Cerebellar nuclear complex (tissue), 1 donor: Measurements from ENCODE around the gene DNAH3.
A peak's percentile ranks its signal among the peaks of the same experiment; 100 is the strongest.

ENCODE experiments used
- DNase-seq, 2 experiments: peaks; one replicate each; lab custom pipeline; 2025; lab: John Stamatoyannopoulos, UW

The DNAH3 gene

DNA sequence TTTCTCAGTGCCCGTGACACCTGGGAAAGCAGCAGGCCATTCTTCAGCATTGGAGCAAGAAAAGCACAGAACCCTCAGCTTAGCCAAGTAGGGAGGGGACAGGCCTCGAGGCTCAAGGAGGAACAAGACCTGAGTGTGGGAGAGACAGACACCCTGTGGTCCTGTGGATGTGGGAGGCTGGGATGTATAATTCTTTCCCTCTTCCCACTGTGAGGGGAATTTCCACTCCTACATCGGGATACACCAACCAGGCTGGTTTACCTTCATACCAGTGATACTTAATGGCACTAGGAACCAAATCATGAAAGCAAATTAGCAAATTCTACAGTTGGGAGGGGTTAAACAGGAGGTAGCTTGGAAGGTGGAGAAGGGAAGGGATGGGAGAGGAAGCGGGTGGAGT is 208.4 kb downstream of the DNAH3 start:
- no peak for DNase-seq

DNA sequence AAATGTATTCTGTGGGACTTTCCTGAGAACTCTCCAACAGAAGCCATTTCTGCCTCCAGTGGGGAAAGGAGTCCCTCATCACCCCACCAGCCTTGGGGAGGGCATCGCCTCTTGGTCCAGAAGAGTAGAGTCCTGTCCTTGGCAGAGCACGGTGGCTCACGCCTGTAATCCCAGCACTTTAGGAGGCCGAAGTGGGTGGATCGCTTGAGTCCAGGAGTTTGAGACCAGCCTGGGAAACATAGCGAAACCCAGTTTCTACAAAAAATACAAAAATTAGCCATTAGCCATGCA is 209.1 kb downstream of the DNAH3 start:
- DNase-seq, result no peak

DNA sequence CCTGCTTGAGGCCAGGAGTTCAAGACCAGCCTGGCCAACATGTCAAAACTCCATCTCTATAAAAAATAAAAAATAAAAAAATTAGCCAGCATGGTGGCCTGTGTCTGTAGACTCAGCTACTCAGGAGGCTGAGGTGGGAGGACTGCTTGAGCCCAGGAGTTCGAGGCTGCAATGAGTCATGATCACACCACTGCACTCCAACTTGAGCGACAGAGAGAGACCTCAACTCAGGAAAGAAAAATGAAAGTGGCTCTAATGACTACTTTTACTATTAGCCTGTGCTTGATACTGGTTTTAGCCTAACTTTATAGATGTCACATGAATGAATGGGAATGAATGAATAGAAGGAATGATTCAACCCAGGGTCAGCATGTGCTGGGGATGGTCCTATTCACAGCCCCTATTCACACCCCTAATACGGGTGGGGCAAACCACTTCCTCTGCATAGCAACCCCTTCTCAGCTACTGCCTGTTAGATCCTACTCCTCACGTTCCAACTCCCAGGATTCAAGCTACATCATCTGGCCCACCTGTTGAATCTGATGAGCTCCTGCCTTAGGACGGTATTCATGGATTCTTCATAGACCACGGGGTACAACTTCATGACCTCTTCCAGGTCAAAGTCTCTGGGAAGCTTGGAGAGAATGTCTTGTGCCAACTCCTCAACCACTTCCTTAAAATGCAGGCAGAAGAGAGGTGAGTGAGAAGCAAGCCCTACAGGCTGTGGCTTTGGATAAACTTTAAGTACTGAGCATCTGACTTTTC is 209.6 kb downstream of the DNAH3 start:
- no peak for DNase-seq

DNA sequence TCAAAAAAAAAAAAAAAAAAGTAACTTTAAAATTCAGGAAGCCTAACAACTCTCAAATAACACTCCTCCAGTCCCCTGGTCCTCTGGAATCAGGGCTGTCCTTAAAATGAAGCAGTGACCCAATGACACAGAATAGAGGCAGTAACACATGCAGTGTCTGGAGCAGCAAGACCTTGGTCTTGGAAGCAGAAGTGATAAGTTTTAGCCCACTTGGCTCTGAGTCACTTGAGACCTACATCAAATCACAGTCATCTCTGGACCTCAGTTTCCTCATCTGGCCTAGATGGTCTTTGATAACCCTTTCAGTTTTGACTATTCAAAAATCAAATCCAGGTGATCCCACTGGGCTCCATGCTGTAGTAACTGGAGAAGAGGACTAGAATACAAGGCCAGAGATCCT is 211.0 kb downstream of the DNAH3 start:
- no peak for DNase-seq

DNA sequence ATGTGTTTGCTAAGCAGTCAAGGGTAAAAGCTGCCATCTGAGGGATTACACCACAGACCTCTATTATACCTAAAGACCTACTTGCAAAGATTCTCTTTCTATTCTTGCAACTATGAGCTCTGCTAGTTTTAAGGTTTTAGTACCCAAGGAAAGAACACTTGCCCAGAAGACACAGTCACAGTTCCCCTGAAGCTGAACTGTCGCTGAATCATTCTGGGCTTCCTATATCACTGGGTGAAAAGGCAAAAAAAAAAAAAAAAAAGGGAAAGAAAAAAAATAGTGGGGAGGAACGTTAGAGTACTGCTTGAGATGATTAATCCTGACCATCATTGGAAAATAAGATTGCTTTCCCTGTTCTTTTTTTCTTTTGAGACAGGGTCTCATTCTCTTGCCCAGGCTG is 212.2 kb downstream of the DNAH3 start:
- no peak for DNase-seq

DNA sequence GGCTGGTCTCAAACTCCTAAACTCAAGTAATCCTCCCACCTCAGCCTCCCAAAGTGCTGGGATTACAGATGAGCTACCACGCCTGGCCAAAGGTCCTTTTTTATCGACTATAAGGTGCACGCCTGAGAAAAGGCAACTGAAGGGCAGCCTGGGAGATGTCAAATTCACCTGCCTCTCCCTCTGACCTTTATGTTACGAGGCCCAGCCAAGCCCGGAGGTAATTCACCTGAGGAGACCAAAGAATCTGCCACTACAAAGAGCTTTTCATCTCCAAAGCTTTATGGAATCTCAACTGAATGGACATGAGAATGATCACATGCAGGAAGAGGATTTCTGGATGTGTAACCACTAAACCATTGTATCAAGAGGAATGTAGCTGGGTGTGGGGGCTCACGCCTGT is 212.9 kb downstream of the DNAH3 start:
- DNase-seq, result no peak

DNA sequence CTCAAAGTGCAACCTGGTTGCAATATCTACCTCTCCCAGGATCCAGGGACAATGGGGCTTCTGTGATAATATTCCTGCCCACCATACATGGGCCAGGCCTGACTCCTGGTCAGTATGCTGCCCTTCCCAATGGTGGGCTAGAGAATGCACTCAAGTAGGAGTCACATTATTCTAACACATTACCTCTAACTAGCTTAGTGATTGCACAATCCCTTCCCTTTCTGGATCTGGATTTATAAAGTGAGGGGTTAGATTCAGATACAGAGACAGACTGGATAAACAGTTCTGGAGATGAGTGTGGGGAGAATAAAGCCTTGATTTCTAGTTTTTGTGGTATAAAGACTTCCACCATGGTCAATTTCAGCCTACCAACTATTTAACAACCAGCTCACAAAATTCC is 217.1 kb downstream of the DNAH3 start:
- no peak for DNase-seq

DNA sequence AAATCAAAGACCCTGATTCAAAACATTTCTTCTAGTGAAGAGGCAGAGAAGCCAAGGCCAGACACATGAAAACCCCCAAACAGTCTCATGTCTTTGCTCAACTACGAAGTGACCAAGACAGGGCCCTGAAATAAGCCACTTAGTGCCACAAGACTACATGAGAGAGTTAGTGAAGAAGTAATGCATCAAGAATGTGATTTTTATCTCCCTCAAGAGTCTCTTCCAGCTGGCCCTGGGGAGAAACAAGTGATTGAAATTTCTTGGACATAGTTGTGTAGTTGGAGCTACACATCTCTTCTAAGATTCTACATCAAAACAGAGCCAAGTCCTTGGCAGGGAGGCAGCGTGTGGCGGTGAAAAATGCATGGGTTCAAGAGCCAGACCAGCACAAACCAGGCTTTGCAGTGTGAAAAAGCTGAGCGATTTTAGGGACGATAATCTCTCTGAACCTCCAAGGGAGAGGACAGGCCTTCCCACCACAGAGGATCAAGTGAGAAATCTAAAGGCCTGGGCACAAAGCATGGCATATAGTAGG is 219.5 kb downstream of the DNAH3 start:
- DNase-seq, result no peak

DNA sequence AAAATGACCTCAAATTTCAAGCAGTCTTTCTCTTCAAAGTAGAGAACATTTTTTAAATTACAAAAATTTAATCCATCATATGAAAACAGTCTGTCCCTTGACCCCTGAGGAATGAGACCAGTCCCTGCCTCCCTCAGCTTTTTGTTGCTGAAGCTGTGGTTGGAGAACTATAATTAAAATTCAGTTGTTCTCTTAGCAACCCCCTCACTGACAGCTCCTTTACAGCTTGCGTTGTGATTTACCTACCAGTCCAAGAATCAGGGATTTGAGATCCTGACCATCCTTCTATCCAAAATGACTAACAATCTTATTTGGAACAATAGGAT is 220.3 kb downstream of the DNAH3 start:
- DNase-seq, result no peak

DNA sequence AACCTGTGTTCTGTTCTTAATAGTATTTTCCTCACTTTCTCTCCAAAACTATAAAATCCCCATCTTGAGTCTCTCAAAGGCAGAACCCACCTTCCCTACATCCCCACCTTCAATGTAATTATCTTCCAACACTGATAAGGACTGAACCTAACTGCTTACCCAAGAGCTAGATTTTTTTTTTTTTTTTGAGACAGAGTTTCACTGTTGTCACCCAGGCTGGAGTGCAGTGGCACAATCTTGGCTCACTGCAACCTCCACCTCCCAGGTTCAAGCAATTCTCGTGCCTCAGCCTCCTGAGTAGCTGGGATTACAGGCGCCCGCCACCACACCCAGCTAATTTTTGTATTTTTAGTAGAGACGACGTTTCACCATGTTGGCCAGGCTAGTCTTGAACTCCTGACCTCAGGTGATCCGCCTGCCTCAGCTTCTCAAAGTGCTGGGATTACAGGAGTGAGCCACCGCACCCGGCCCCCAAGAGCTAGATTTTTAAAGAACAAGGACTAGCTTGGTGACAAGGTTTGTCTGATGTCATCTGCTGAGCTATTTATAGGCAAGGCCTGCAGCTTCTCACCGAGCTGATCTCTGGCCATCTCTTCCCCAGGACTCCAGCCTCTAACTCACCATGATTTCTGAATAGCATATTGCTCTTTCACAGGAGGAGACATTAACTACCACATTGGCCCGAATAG is 220.8 kb downstream of the DNAH3 start:
- DNase-seq, result peak; percentile 68 to 86

GRCh38 chr16:20928774-20929411 is 221.8 kb downstream of the DNAH3 start:
- peak; percentile 39 to 80 for DNase-seq

GRCh38 chr16:20925751-20926150 is 224.9 kb downstream of the DNAH3 start:
- DNase-seq, result no peak

- DNase-seq, result no peak
These were observed 226.8 kb downstream of the DNAH3 start for GRCh38 chr16:20923876-20924275.

GRCh38 chr16:20920799-20921198 is 229.8 kb downstream of the DNAH3 start:
- DNase-seq, result no peak

GRCh38 chr16:20920091-20920490 is 230.6 kb downstream of the DNAH3 start:
- no peak for DNase-seq

- no peak for DNase-seq
These were observed 232.0 kb downstream of the DNAH3 start for GRCh38 chr16:20918486-20919239.

DNA sequence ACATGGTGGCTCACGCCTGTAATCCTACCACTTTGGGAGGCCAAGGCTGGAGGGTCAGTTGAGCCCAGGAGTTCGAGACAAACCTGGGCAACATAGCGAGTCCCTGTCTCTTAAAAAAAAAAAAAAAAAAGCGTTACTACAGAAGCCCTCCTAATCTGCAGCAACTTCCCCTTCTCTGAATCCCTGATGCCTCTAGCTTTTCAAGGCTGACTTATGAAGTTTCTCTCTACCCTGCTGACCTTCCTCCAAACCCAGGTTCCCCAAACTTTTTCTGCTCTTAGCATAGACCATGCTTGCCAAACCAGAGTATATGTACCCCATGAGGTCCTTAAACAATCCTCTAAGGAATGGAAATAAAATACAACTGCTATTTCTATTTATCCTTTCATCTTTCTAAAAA is 233.7 kb downstream of the DNAH3 start:
- DNase-seq, result no peak

DNA sequence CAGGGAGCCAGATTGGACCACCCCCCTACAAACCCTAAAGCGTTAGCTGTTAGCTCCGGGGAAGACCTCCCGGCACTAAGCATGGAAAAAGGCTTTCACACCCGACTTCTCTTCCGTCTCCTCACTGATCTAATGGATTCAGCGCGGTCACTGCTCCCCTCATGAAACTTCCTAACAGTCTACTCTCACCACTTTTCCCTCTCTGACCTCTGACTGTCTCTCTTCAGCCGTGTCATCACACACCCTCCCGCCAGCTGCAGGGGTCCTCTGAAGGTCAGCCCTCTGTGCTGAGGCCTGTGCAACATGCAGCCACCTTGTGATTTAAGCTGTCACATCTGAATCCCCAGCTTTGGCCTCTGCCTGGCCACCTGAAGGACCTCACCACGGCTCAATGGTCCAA is 234.4 kb downstream of the DNAH3 start:
- no peak for DNase-seq

DNA sequence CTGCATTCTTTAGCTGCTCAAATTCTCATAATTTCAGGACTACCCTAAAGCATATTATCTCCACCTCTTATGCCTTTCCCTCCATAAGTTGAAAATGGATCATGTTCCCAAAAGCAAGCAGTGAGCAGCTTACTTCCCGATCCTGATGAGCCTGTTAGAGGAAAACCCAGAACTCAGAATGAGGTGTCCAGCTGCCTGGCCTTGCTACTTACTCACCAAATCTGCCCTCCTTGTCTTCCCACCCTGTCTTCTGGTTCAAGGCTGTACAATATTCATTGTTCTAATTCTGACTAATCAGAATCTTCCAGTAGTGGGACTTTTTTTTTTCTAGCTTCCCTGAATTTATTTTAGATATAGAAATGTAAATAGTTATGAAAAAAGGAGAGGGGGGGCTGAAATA is 239.3 kb downstream of the DNAH3 start:
- no peak for DNase-seq

- no peak for DNase-seq
These were observed 239.8 kb downstream of the DNAH3 start for GRCh38 chr16:20910781-20911321.

GRCh38 chr16:20906341-20907255 is 244.0 kb downstream of the DNAH3 start:
- no peak for DNase-seq
